ENCODE data around the gene PYGO2.

PYGO2 gene

GRCh38 chr1:155002464-155003226 lies 41.1 kb upstream of the PYGO2 start, which contains the start of gene ZBTB7B:
ZBTB7B (plus strand) TSS chr1:155002802; CDS start chr1:155014661, 11,859 bp downstream.
- no peak for TF ChIP-seq CTCF (IDR thresholded peaks at IDR 0.05; ENCODE audit: control insufficient read depth, extremely low read depth, insufficient read depth)
- peak within 1 kb of the TSS; percentile 67 for H3K4me3 ChIP-seq (ENCODE audit: low read depth, low read length)
- DNase-seq (ENCODE audit: low read depth) = no peak

GRCh38 chr1:155001675-155002463 lies 40.3 kb upstream of the PYGO2 start:
- DNase-seq (ENCODE audit: low read depth) = peak; percentile 98
- TF ChIP-seq CTCF (IDR thresholded peaks at IDR 0.05; ENCODE audit: control insufficient read depth, extremely low read depth, insufficient read depth) = peak; percentile 33; the same call in 1 of the 2 replicates
- peak overlapping the region; percentile 65 for H3K4me3 ChIP-seq (ENCODE audit: low read depth, low read length)

- TF ChIP-seq CTCF (IDR thresholded peaks at IDR 0.05; ENCODE audit: control insufficient read depth, extremely low read depth, insufficient read depth) = no peak
- H3K4me3 ChIP-seq (ENCODE audit: low read depth, low read length) = peak overlapping the region; percentile 65
Observed at GRCh38 chr1:155001425-155001674, 39.8 kb upstream of the PYGO2 start.

GRCh38 chr1:155000726-155001424 lies 39.3 kb upstream of the PYGO2 start:
- peak; percentile 97 for DNase-seq (ENCODE audit: low read depth)
- TF ChIP-seq CTCF (IDR thresholded peaks at IDR 0.05; ENCODE audit: control insufficient read depth, extremely low read depth, insufficient read depth) = peak; percentile 10; the same call in 1 of the 2 replicates
- H3K4me3 ChIP-seq (ENCODE audit: low read depth, low read length) = peak overlapping the region; percentile 65

More at GRCh38 chr1:155001425-155001674, 39.8 kb upstream of the PYGO2 start:
- DNase-seq (ENCODE audit: low read depth) = no peak

GRCh38 chr1:155000411-155000725 lies 38.8 kb upstream of the PYGO2 start:
- TF ChIP-seq CTCF (IDR thresholded peaks at IDR 0.05; ENCODE audit: control insufficient read depth, extremely low read depth, insufficient read depth) = no peak
- H3K4me3 ChIP-seq (ENCODE audit: low read depth, low read length) = peak overlapping the region; percentile 65
- DNase-seq (ENCODE audit: low read depth) = no peak

GRCh38 chr1:154999571-155000410 lies 38.2 kb upstream of the PYGO2 start:
- H3K4me3 ChIP-seq (ENCODE audit: low read depth, low read length) = peak overlapping the region; percentile 65
- TF ChIP-seq CTCF (IDR thresholded peaks at IDR 0.05; ENCODE audit: control insufficient read depth, extremely low read depth, insufficient read depth) = no peak
- DNase-seq (ENCODE audit: low read depth) = no peak

Data from LNCaP clone FGC (cell line).